ENCODE measurements around the gene ATP6V1A. TPM values are rescaled to one million over a fixed set of nuclear protein-coding genes. Genes with fewer than 3 reads are reported as not detected.

ATP6V1A gene
- total RNA-seq, 5 donors from 2014 or later (not counting 1 experiment from before 2014, with no cell fraction given): 14.9 to 23.7 (median 17.8) TPM

GRCh38 chr3:113771993-113772392 lies 25.2 kb downstream of the ATP6V1A start:
- DNase-seq (no peak), ATAC-seq (replicated peaks in 1 of 4) (no peak)
- CTCF ChIA-PET: interaction anchor here (0.6 to 0.7 kb wide), 3 partner anchors 11 to 481 kb away, joined by 3 to 4 read pairs (median 3); no protein-coding TSS in a partner anchor
- H3K9me3 Mint-ChIP-seq: no peaks in the 10 kb centered on the region
- Histone ChIP-seq H3K27ac (ENCODE audit: low read length) (no peak overlapping the region), H3K4me3 (ENCODE audit: control insufficient read depth in 1 of 2, extremely low read depth in 1 of 2, low read length in 1 of 2) (no peak overlapping the region), H3K9me3 (no peaks in the 10 kb centered on the region), H3K36me3 (ENCODE audit: control insufficient read depth in 2 of 2, extremely low read depth in 1 of 2, insufficient read depth in 1 of 2, low read length in 1 of 2) (no peaks in the 10 kb centered on the region), H3K27me3 (replicated peaks in 1 of 2; ENCODE audit: control insufficient read depth in 2 of 2, extremely low read depth in 1 of 2, insufficient read depth in 2 of 2, low read length in 1 of 2) (no peaks in the 10 kb centered on the region), H3K4me1 (ENCODE audit: control insufficient read depth in 1 of 2, extremely low read depth in 1 of 2, insufficient read depth in 2 of 2, low read length in 2 of 2) (peaks cover 0 to 3% of the 10 kb centered on the region in 2 experiments)
- peaks cover 12 to 22% (median 17%) of the 10 kb centered on the region in 3 donors for H3K4me1 Mint-ChIP-seq
- no peak overlapping the region for H3K4me3 Mint-ChIP-seq
- H3K27ac Mint-ChIP-seq: no peak overlapping the region
- peaks cover 13% of the 10 kb centered on the region for H3K36me3 Mint-ChIP-seq
- POLR2A ChIA-PET: no interaction called here
- no peaks in the 10 kb centered on the region for H3K27me3 Mint-ChIP-seq

GRCh38 chr3:113773381-113773780 lies 26.5 kb downstream of the ATP6V1A start:
- Histone ChIP-seq H3K27ac (ENCODE audit: low read length) (no peak overlapping the region), H3K27me3 (replicated peaks in 1 of 2; ENCODE audit: control insufficient read depth in 2 of 2, extremely low read depth in 1 of 2, insufficient read depth in 2 of 2, low read length in 1 of 2) (no peaks in the 10 kb centered on the region), H3K4me3 (ENCODE audit: control insufficient read depth in 1 of 2, extremely low read depth in 1 of 2, low read length in 1 of 2) (no peak overlapping the region), H3K9me3 (no peaks in the 10 kb centered on the region), H3K36me3 (ENCODE audit: control insufficient read depth in 2 of 2, extremely low read depth in 1 of 2, insufficient read depth in 1 of 2, low read length in 1 of 2) (no peaks in the 10 kb centered on the region), H3K4me1 (ENCODE audit: control insufficient read depth in 1 of 2, extremely low read depth in 1 of 2, insufficient read depth in 2 of 2, low read length in 2 of 2) (peaks cover 0 to 3% of the 10 kb centered on the region in 2 experiments)
- no peak for ATAC-seq (replicated peaks in 1 of 4)
- POLR2A ChIA-PET: no interaction called here
- no CpG with 5 or more reads among the region's 3 CpGs for WGBS (ENCODE audit: insufficient coverage)
- H3K4me1 Mint-ChIP-seq: peaks cover 19 to 26% (median 23%) of the 10 kb centered on the region in 3 donors
- H3K27ac Mint-ChIP-seq: no peak overlapping the region
- no peaks in the 10 kb centered on the region for H3K9me3 Mint-ChIP-seq
- CTCF ChIA-PET: no interaction called here
- no peak for DNase-seq
- peaks cover 13% of the 10 kb centered on the region for H3K36me3 Mint-ChIP-seq
- H3K4me3 Mint-ChIP-seq: no peak overlapping the region
- no peaks in the 10 kb centered on the region for H3K27me3 Mint-ChIP-seq

GRCh38 chr3:113775516-113775915 lies 28.7 kb downstream of the ATP6V1A start:
- Mint-ChIP-seq H3K36me3 (peaks cover 21% of the 10 kb centered on the region), H3K4me3 (no peak overlapping the region), H3K4me1 (peaks cover 19 to 26% (median 23%) of the 10 kb centered on the region in 3 donors), H3K9me3 (no peaks in the 10 kb centered on the region), H3K27me3 (no peaks in the 10 kb centered on the region), H3K27ac (no peak overlapping the region)
- Histone ChIP-seq H3K27ac (ENCODE audit: low read length) (no peak overlapping the region), H3K36me3 (ENCODE audit: control insufficient read depth in 2 of 2, extremely low read depth in 1 of 2, insufficient read depth in 1 of 2, low read length in 1 of 2) (peaks cover 0 to 3% of the 10 kb centered on the region in 2 donors), H3K27me3 (replicated peaks in 1 of 2; ENCODE audit: control insufficient read depth in 2 of 2, extremely low read depth in 1 of 2, insufficient read depth in 2 of 2, low read length in 1 of 2) (no peaks in the 10 kb centered on the region), H3K4me1 (ENCODE audit: control insufficient read depth in 1 of 2, extremely low read depth in 1 of 2, insufficient read depth in 2 of 2, low read length in 2 of 2) (peaks cover 0 to 3% of the 10 kb centered on the region in 2 experiments), H3K4me3 (ENCODE audit: control insufficient read depth in 1 of 2, extremely low read depth in 1 of 2, low read length in 1 of 2) (no peak overlapping the region), H3K9me3 (no peaks in the 10 kb centered on the region)
- POLR2A ChIA-PET: no interaction called here
- ATAC-seq (replicated peaks in 1 of 4) (no peak), DNase-seq (no peak)
- CTCF ChIA-PET: no interaction called here
- WGBS (ENCODE audit: insufficient coverage): no CpG with 5 or more reads among the region's 1 CpG

GRCh38 chr3:113776564-113776963 lies 29.7 kb downstream of the ATP6V1A start:
- H3K9me3 Mint-ChIP-seq: no peaks in the 10 kb centered on the region
- POLR2A ChIA-PET: no interaction called here
- peaks cover 23% of the 10 kb centered on the region for H3K36me3 Mint-ChIP-seq
- DNase-seq: no peak
- H3K4me1 Mint-ChIP-seq: peaks cover 19 to 26% (median 23%) of the 10 kb centered on the region in 3 donors
- CTCF ChIA-PET: no interaction called here
- H3K27ac Mint-ChIP-seq: no peak overlapping the region
- Histone ChIP-seq H3K36me3 (ENCODE audit: control insufficient read depth in 2 of 2, extremely low read depth in 1 of 2, insufficient read depth in 1 of 2, low read length in 1 of 2) (peaks cover 0 to 5% of the 10 kb centered on the region in 2 donors), H3K9me3 (no peaks in the 10 kb centered on the region), H3K27ac (ENCODE audit: low read length) (no peak overlapping the region), H3K27me3 (replicated peaks in 1 of 2; ENCODE audit: control insufficient read depth in 2 of 2, extremely low read depth in 1 of 2, insufficient read depth in 2 of 2, low read length in 1 of 2) (no peaks in the 10 kb centered on the region), H3K4me3 (ENCODE audit: control insufficient read depth in 1 of 2, extremely low read depth in 1 of 2, low read length in 1 of 2) (no peak overlapping the region), H3K4me1 (ENCODE audit: control insufficient read depth in 1 of 2, extremely low read depth in 1 of 2, insufficient read depth in 2 of 2, low read length in 2 of 2) (peaks cover 0 to 3% of the 10 kb centered on the region in 2 experiments)
- H3K4me3 Mint-ChIP-seq: no peak overlapping the region
- no peak for ATAC-seq (replicated peaks in 1 of 4)
- H3K27me3 Mint-ChIP-seq: no peaks in the 10 kb centered on the region
- no CpG with 5 or more reads among the region's 3 CpGs for WGBS (ENCODE audit: insufficient coverage)

- CTCF ChIA-PET: interaction anchor here in 1 of 2 donors (0.6 to 1.0 kb wide), 2 partner anchors 11 to 39 kb away, joined by 3 to 4 read pairs; no protein-coding TSS in a partner anchor
- H3K9me3 Mint-ChIP-seq: no peaks in the 10 kb centered on the region
- no peak overlapping the region for H3K27ac Mint-ChIP-seq
- Histone ChIP-seq H3K36me3 (ENCODE audit: control insufficient read depth in 2 of 2, extremely low read depth in 1 of 2, insufficient read depth in 1 of 2, low read length in 1 of 2) (peaks cover 0 to 24% of the 10 kb centered on the region in 2 donors), H3K9me3 (no peaks in the 10 kb centered on the region), H3K27me3 (replicated peaks in 1 of 2; ENCODE audit: control insufficient read depth in 2 of 2, extremely low read depth in 1 of 2, insufficient read depth in 2 of 2, low read length in 1 of 2) (no peaks in the 10 kb centered on the region), H3K4me1 (ENCODE audit: control insufficient read depth in 1 of 2, extremely low read depth in 1 of 2, insufficient read depth in 2 of 2, low read length in 2 of 2) (no peaks in the 10 kb centered on the region), H3K4me3 (ENCODE audit: control insufficient read depth in 1 of 2, extremely low read depth in 1 of 2, low read length in 1 of 2) (no peak overlapping the region), H3K27ac (ENCODE audit: low read length) (no peak overlapping the region)
- POLR2A ChIA-PET: no interaction called here
- H3K4me3 Mint-ChIP-seq: no peak overlapping the region
- ATAC-seq (replicated peaks in 1 of 4) (no peak), DNase-seq (no peak)
- no peaks in the 10 kb centered on the region for H3K27me3 Mint-ChIP-seq
- H3K36me3 Mint-ChIP-seq: peaks cover 30% of the 10 kb centered on the region
- peaks cover 0 to 5% (median 3%) of the 10 kb centered on the region in 3 donors for H3K4me1 Mint-ChIP-seq
These were observed 36.6 kb downstream of the ATP6V1A start for GRCh38 chr3:113783463-113783862.

- Histone ChIP-seq H3K36me3 (ENCODE audit: control insufficient read depth in 2 of 2, extremely low read depth in 1 of 2, insufficient read depth in 1 of 2, low read length in 1 of 2) (peaks cover 0 to 29% of the 10 kb centered on the region in 2 donors), H3K4me1 (ENCODE audit: control insufficient read depth in 1 of 2, extremely low read depth in 1 of 2, insufficient read depth in 2 of 2, low read length in 2 of 2) (no peaks in the 10 kb centered on the region), H3K27me3 (replicated peaks in 1 of 2; ENCODE audit: control insufficient read depth in 2 of 2, extremely low read depth in 1 of 2, insufficient read depth in 2 of 2, low read length in 1 of 2) (no peaks in the 10 kb centered on the region), H3K27ac (ENCODE audit: low read length) (no peak overlapping the region), H3K4me3 (ENCODE audit: control insufficient read depth in 1 of 2, extremely low read depth in 1 of 2, low read length in 1 of 2) (no peak overlapping the region), H3K9me3 (no peaks in the 10 kb centered on the region)
- DNase-seq (no peak), ATAC-seq (replicated peaks in 1 of 4) (no peak)
- peaks cover 0 to 5% (median 3%) of the 10 kb centered on the region in 3 donors for H3K4me1 Mint-ChIP-seq
- peak overlapping the region in 1 of 2 donors; percentile 17 for H3K27ac Mint-ChIP-seq
- no peaks in the 10 kb centered on the region for H3K27me3 Mint-ChIP-seq
- WGBS (ENCODE audit: insufficient coverage): 69% methylated on average over 1 of the region's 4 CpGs
- ChIA-PET POLR2A (no interaction called here), CTCF (interaction anchor here in 1 of 2 donors (1.0 kb wide), 1 partner anchor 39 kb away, joined by 3 read pairs; no protein-coding TSS in a partner anchor)
- H3K9me3 Mint-ChIP-seq: no peaks in the 10 kb centered on the region
- H3K36me3 Mint-ChIP-seq: peaks cover 32% of the 10 kb centered on the region
- H3K4me3 Mint-ChIP-seq: no peak overlapping the region
These were observed 37.1 kb downstream of the ATP6V1A start for GRCh38 chr3:113783980-113784379.

GRCh38 chr3:113791381-113791780 lies 44.5 kb downstream of the ATP6V1A start:
- Histone ChIP-seq H3K4me1 (ENCODE audit: control insufficient read depth in 1 of 2, extremely low read depth in 1 of 2, insufficient read depth in 2 of 2, low read length in 2 of 2) (no peaks in the 10 kb centered on the region), H3K27ac (ENCODE audit: low read length) (no peak overlapping the region), H3K9me3 (no peaks in the 10 kb centered on the region), H3K36me3 (ENCODE audit: control insufficient read depth in 2 of 2, extremely low read depth in 1 of 2, insufficient read depth in 1 of 2, low read length in 1 of 2) (peaks cover 0 to 47% of the 10 kb centered on the region in 2 donors), H3K4me3 (ENCODE audit: control insufficient read depth in 1 of 2, extremely low read depth in 1 of 2, low read length in 1 of 2) (no peak overlapping the region), H3K27me3 (replicated peaks in 1 of 2; ENCODE audit: control insufficient read depth in 2 of 2, extremely low read depth in 1 of 2, insufficient read depth in 2 of 2, low read length in 1 of 2) (no peaks in the 10 kb centered on the region)
- DNase-seq (no peak), ATAC-seq (replicated peaks in 1 of 4) (no peak)
- no peaks in the 10 kb centered on the region for H3K9me3 Mint-ChIP-seq
- H3K27me3 Mint-ChIP-seq: no peaks in the 10 kb centered on the region
- no peaks in the 10 kb centered on the region for H3K4me1 Mint-ChIP-seq
- no peak overlapping the region for H3K27ac Mint-ChIP-seq
- CTCF ChIA-PET: interaction anchor here (0.7 to 1.6 kb wide), 4 partner anchors 27 to 336 kb away, joined by 3 to 8 read pairs (median 4); no protein-coding TSS in a partner anchor
- peaks cover 31% of the 10 kb centered on the region for H3K36me3 Mint-ChIP-seq
- POLR2A ChIA-PET: no interaction called here
- no peak overlapping the region for H3K4me3 Mint-ChIP-seq

Measured in T-cell (primary cell).